ENCODE measurements around the gene CST6. TPM values are rescaled to one million over a fixed set of nuclear protein-coding genes. Genes with fewer than 3 reads are reported as not detected.

Gene CST6
- polyA plus RNA-seq, 1 donor, result not detected

- DNase-seq (ENCODE audit: low read depth), result no peak
Observed at GRCh38 chr11:66047541-66048365, 35.9 kb downstream of the CST6 start.

GRCh38 chr11:66048547-66049323 lies 36.9 kb downstream of the CST6 start, which contains the start of gene GAL3ST3:
GAL3ST3 (minus strand) TSS chr11:66049161; CDS start chr11:66045415, 3,746 bp downstream.
- no peak for DNase-seq (ENCODE audit: low read depth)

DNA sequence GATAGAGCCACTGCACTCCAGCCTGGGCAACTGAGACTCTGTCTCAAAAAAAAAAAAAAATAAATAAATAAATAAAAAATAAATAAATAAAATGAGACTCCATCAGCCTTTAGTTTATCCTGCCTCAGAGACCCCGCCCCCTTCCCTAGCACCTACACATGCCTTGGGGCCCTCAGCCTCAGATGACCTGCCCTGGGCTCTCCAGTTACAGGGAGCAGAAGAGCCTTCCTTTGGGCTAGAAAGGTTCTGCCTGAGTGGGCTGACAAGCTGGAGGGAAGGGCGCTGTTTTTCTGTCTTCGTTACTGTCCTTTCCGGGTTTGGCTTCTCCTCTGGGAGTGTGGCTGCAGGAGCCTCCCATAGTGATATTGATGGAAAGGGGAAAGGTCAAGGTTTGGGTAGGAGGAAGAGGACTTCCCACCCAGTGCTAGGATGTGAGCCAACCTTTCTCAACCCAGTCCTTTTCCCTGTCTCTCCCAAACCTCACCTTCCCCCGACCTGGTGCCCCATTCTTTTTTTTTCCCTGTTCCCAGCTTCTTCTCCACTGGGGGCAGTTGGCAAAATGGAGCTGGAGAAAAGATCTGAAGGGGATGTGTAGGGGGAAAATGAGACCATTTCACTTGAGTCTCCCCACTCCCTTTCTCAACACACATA lies 38.9 kb downstream of the CST6 start:
- DNase-seq (ENCODE audit: low read depth), result no peak

DNA sequence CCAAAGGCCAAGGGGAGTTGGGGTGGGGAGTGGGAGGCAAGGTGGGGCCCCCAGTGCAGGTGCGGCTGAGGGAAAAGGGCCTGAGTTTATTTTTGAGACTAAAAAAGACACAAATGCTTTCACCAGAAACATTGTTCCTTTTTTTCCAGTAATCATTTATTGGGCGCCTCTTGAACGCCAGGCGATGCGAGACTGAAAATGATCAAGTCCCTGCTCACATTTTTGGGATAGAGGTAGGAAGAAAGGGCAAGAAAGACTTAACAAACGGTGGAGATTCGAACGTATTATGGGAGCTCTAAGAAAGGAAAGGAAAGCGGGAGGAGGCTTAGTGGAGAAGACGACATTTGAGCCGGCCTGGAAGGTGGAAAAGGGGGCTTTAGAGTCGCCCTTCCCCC lies 39.6 kb downstream of the CST6 start:
- no peak for DNase-seq (ENCODE audit: low read depth)

DNA sequence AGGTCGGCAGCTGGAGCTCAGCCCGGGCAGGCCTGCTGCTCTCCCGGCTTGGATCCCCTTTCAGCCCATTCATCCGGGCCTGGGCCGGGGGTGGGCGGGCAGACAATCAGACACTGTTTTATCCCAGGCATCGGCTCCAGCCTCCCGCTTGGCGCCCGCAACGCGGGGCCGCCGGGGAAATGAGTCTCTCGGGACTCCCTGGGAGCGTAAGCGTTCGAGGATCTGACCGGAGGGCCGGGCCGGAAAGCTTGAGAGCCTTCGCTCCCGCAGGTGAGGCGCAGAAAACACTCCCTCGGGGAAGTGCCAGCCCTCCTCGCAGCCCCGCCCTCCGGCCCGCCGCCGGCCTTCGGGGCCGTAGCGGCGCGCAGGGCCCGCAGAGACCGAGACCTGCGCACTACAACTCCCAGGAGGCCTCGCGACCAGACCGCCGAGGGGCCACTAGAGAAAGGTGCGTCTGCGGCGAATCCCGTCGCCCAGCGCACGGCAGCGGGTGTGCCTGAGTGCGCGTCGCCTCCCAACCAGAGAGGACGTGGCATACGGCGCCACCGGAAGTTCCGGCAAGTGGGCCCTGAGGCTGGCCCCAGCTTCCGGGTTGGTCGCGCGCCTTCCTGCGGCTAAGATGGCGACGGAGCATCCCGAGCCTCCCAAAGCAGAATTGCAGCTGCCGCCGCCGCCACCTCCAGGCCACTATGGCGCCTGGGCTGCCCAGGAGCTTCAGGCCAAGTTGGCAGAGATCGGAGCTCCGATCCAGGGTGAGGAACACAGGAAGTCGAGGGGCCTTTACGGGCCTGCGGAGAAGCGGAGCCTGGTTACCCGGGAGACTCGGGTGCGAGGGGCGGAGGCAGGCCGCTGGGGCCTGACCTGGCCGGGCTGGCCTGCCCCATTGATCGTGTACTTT lies 40.2 kb downstream of the CST6 start, which contains the start of gene SF3B2:
SF3B2 (plus strand) TSS at position 599 of the 898 bp plus-strand sequence; CDS start at position 620, 21 bp downstream.
- peak; percentile 87 for DNase-seq (ENCODE audit: low read depth)

- no peak for DNase-seq (ENCODE audit: low read depth)
Observed at GRCh38 chr11:66052664-66052982, 40.8 kb downstream of the CST6 start.

DNA sequence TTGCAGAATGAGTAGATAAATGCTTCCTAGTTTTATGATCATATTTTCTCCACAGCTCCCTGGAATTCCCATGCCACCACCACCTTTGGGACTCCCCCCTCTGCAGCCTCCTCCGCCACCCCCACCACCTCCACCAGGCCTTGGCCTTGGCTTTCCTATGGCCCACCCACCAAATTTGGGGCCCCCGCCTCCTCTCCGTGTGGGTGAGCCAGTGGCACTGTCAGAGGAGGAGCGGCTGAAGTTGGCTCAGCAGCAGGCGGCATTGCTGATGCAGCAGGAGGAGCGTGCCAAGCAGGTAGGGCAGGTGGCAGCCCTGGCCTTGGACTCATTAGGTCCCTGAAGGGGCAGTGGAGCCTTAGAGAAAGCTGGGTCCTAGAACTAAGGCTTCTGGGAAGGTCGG lies 43.2 kb downstream of the CST6 start:
- no peak for DNase-seq (ENCODE audit: low read depth)

- no peak for DNase-seq (ENCODE audit: low read depth)
Observed at GRCh38 chr11:66056501-66056900, 44.7 kb downstream of the CST6 start.

DNA sequence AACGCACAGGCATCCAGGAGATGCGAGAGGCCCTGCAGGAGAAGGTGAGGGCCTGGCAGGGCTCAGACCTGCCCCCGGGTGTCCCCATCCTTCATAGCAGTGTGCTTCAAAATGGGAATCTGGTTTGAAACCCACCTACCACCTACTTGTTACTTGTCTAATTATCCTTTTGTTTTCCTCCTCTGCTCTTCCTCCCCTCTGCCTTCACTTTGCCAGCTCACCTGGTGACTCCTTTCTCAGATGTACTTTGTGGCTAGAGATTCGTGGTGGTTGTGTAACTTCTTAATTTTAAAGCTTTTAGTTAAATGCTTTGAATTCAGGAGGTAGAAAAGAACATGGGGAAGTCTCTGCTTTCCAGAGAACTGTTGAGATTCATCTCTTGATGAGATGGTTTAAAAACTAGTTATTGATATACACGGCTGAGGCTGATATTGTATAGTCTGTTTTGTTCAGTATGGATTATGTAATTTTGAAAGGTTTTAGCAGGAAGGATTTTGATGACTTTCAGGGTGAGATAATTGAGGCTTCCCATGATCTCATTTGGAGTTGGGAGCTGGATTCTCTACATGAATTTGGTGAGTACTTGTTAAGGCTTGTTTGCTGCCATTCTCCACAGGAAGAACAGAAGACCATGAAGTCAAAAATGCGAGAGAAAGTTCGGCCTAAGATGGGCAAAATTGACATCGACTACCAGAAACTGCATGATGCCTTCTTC lies 48.3 kb downstream of the CST6 start:
- no peak for DNase-seq (ENCODE audit: low read depth)

DNA sequence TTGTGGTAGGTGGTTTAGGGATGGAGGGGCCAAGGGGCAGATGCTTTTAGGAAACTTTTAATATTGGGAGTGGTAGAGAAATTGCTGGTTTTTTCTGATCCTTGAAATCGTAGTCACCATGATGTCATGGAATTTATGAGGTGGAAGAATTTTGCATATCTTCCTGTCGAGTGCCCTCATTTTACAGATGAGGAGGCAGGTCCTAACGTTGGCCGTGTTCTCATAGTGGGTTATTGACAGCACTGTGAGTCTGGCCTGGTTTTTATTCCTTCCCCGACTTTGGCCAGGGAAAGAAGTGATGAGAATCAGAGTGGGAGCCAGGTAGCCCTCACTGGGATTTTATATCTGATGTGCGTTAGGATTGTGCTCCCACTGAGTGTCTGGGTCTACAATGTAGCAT lies 49.5 kb downstream of the CST6 start:
- no peak for DNase-seq (ENCODE audit: low read depth)

DNA sequence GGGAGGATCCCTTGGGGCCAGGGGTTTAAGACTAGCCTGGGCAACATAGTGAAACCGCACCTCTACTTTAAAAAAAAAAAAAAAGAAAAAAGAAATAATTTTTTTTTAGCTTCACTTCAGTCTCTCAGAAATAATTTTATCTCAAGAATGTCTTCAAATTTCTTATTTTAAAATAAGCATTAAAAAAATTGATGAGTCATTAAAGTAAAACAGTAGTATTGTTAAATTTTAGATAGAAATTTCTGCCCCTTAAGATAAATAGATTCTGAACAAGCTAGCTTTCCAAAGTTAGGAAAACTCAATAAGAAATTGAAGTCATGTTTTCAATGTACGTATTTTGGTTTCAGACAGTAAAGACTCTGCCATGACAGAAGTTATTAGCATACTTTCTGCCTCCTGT lies 50.6 kb downstream of the CST6 start:
- DNase-seq (ENCODE audit: low read depth), result no peak

Other genes starting within 250 kb of the CST6 start
- gene AP5B1, start 231.0 kb upstream of the CST6 start, polyA plus RNA-seq (ENCODE audit: insufficient read length), result 1.5 TPM
- not detected for gene OVOL1, start 224.9 kb upstream of the CST6 start, polyA plus RNA-seq (ENCODE audit: insufficient read length)
- 1.8 TPM for gene SNX32, start 178.0 kb upstream of the CST6 start, polyA plus RNA-seq (ENCODE audit: insufficient read length)
- gene CFL1, start 153.8 kb upstream of the CST6 start, polyA plus RNA-seq (ENCODE audit: insufficient read length), result 578 TPM
- gene MUS81, start 151.6 kb upstream of the CST6 start, polyA plus RNA-seq (ENCODE audit: insufficient read length), result 43.9 TPM
- 82.6 TPM for gene EFEMP2, start 139.2 kb upstream of the CST6 start, polyA plus RNA-seq (ENCODE audit: insufficient read length)
- 1.3 TPM for gene CTSW, start 132.2 kb upstream of the CST6 start, polyA plus RNA-seq (ENCODE audit: insufficient read length)
- gene FIBP, start 123.5 kb upstream of the CST6 start, polyA plus RNA-seq (ENCODE audit: insufficient read length), result 55.8 TPM
- 14.7 TPM for gene CCDC85B, start 121.3 kb upstream of the CST6 start, polyA plus RNA-seq (ENCODE audit: insufficient read length)
- not detected for gene FOSL1, start 111.6 kb upstream of the CST6 start, polyA plus RNA-seq (ENCODE audit: insufficient read length)
- 33.1 TPM for gene C11orf68, start 92.9 kb upstream of the CST6 start, polyA plus RNA-seq (ENCODE audit: insufficient read length)
- 74.8 TPM for gene DRAP1, start 92.6 kb upstream of the CST6 start, polyA plus RNA-seq (ENCODE audit: insufficient read length)
- gene TSGA10IP, start 66.5 kb upstream of the CST6 start, polyA plus RNA-seq (ENCODE audit: insufficient read length), result 0.25 TPM
- 36.2 TPM for gene SART1, start 50.3 kb upstream of the CST6 start, polyA plus RNA-seq (ENCODE audit: insufficient read length)
- gene EIF1AD, start 9.9 kb upstream of the CST6 start, polyA plus RNA-seq (ENCODE audit: insufficient read length), result 18.5 TPM
- gene BANF1, start 9.5 kb upstream of the CST6 start, polyA plus RNA-seq (ENCODE audit: insufficient read length), result 218 TPM
- 0.27 TPM for gene CATSPER1, start 14.5 kb downstream of the CST6 start, polyA plus RNA-seq (ENCODE audit: insufficient read length)
- 0.78 TPM for gene GAL3ST3, start 37.2 kb downstream of the CST6 start, polyA plus RNA-seq (ENCODE audit: insufficient read length)
- 121 TPM for gene SF3B2, start 40.4 kb downstream of the CST6 start, polyA plus RNA-seq (ENCODE audit: insufficient read length)
- gene PACS1, start 58.3 kb downstream of the CST6 start, polyA plus RNA-seq (ENCODE audit: insufficient read length), result 28.3 TPM
- gene KLC2, start 245.7 kb downstream of the CST6 start, polyA plus RNA-seq (ENCODE audit: insufficient read length), result 19.0 TPM

All from forelimb muscle (tissue), 1 donor.